GM12892 (cell line): ENCODE results near the gene SNORC.

ENCODE experiments used
- POLR2A ChIP-seq: IDR thresholded peaks from 2 replicates; pipeline ENCODE4 v1.6.1; 2011; ENCODE audit warnings: low read depth, low read length, control low read depth
- TAF1 ChIP-seq: IDR thresholded peaks from 2 replicates; pipeline ENCODE4 v1.6.1; 2011; ENCODE audit warnings: low read depth, mild to moderate bottlenecking, control low read depth, low read length, borderline replicate concordance

- TF ChIP-seq POLR2A (no peak), TAF1 (no peak)
Observed at GRCh38 chr2:232896111-232896510, 26.0 kb downstream of the SNORC start.
